ENCODE data around the gene TTYH3. TPM values are rescaled to one million over a fixed set of nuclear protein-coding genes. Genes with fewer than 3 reads are reported as not detected.
A peak's percentile ranks its signal among the peaks of the same experiment; 100 is the strongest.

Gene TTYH3
- total and polyA plus RNA-seq, 2 of the 13 experiments (the other 11 are each of a cell fraction or from before 2014, with no cell fraction given) = 26.3 to 50.0 TPM

GRCh38 chr7:2638224-2638991 lies 6.6 kb downstream of the TTYH3 start (continued):
- TF ChIP-seq, protein P1, sequence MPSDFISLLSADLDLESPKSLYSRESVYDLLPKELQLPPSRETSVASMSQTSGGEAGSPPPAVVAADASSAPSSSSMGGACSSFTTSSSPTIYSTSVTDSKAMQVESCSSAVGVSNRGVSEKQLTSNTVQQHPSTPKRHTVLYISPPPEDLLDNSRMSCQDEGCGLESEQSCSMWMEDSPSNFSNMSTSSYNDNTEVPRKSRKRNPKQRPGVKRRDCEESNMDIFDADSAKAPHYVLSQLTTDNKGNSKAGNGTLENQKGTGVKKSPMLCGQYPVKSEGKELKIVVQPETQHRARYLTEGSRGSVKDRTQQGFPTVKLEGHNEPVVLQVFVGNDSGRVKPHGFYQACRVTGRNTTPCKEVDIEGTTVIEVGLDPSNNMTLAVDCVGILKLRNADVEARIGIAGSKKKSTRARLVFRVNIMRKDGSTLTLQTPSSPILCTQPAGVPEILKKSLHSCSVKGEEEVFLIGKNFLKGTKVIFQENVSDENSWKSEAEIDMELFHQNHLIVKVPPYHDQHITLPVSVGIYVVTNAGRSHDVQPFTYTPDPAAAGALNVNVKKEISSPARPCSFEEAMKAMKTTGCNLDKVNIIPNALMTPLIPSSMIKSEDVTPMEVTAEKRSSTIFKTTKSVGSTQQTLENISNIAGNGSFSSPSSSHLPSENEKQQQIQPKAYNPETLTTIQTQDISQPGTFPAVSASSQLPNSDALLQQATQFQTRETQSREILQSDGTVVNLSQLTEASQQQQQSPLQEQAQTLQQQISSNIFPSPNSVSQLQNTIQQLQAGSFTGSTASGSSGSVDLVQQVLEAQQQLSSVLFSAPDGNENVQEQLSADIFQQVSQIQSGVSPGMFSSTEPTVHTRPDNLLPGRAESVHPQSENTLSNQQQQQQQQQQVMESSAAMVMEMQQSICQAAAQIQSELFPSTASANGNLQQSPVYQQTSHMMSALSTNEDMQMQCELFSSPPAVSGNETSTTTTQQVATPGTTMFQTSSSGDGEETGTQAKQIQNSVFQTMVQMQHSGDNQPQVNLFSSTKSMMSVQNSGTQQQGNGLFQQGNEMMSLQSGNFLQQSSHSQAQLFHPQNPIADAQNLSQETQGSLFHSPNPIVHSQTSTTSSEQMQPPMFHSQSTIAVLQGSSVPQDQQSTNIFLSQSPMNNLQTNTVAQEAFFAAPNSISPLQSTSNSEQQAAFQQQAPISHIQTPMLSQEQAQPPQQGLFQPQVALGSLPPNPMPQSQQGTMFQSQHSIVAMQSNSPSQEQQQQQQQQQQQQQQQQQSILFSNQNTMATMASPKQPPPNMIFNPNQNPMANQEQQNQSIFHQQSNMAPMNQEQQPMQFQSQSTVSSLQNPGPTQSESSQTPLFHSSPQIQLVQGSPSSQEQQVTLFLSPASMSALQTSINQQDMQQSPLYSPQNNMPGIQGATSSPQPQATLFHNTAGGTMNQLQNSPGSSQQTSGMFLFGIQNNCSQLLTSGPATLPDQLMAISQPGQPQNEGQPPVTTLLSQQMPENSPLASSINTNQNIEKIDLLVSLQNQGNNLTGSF (CRISPR knock-in tag; IDR thresholded peaks at IDR 0.05) = peak; percentile 80
- TF ChIP-seq HDAC1 (CRISPR knock-in tag; IDR thresholded peaks at IDR 0.05) (peak; percentile 97), ZNF281 (CRISPR knock-in tag; IDR thresholded peaks at IDR 0.05; ENCODE audit: borderline replicate concordance) (peak; percentile 75), NCOA1 (CRISPR knock-in tag; IDR thresholded peaks at IDR 0.05) (peak; percentile 92; the same call in 1 of the 2 replicates), HIC2 (CRISPR knock-in tag; IDR thresholded peaks at IDR 0.05; ENCODE audit: low read depth) (peak; percentile 87; the same call in 1 of the 2 replicates), AFF4 (CRISPR knock-in tag; IDR thresholded peaks at IDR 0.05) (no peak), MXD1 (CRISPR knock-in tag; IDR thresholded peaks at IDR 0.05) (peak; percentile 81), MTF1 (CRISPR knock-in tag; IDR thresholded peaks at IDR 0.05) (0 out of 2 replicates have a peak, but pooled peaks have one; percentile 43), IRF2 (CRISPR knock-in tag; IDR thresholded peaks at IDR 0.05) (peak; percentile 82), MED8 (CRISPR knock-in tag; IDR thresholded peaks at IDR 0.05; ENCODE audit: insufficient replicate concordance) (peak; percentile 81), ZNF354B (CRISPR knock-in tag; IDR thresholded peaks at IDR 0.05) (no peak), ZNF180 (CRISPR knock-in tag; IDR thresholded peaks at IDR 0.05; ENCODE audit: borderline replicate concordance, low read depth) (no peak), ZSCAN9 (CRISPR knock-in tag; IDR thresholded peaks at IDR 0.05; ENCODE audit: borderline replicate concordance) (peak; percentile 71; the same call in 1 of the 2 replicates), ZNF205 (CRISPR knock-in tag; IDR thresholded peaks at IDR 0.05) (peak; percentile 37; the same call in 1 of the 2 replicates)

All from HepG2 (cell line).